K562 (cell line): ENCODE data around the gene LAMA2.

Experiments used
- ETS2 ChIP-seq: IDR thresholded peaks from 2 replicates; pipeline ENCODE4 v1.6.1; 2016; ENCODE audit warnings: borderline replicate concordance, missing genetic modification characterization, mild to moderate bottlenecking, moderate library complexity, missing compliant biosample characterization; ENCODE audit not compliant: poor library complexity, severe bottlenecking
- FOSL1 ChIP-seq: fragments of 200-800 bp; sonication (Bioruptor generic); conservative IDR thresholded peaks from 2 replicates; pipeline ENCODE4 v1.6.1; 2016; ENCODE audit warnings: missing genetic modification characterization, missing compliant biosample characterization
- HCFC1 ChIP-seq: IDR thresholded peaks from 2 replicates; pipeline ENCODE4 v1.6.1; 2012; ENCODE audit warnings: low read depth, low read length, improper control_type of control experiment
- HDAC2 ChIP-seq: fragments of 450-650 bp; IDR thresholded peaks from 2 replicates; pipeline ENCODE4 v1.6.1; 2016; ENCODE audit warnings: mild to moderate bottlenecking
- HDAC8 ChIP-seq: fragments of 450-650 bp; IDR thresholded peaks from 2 replicates; pipeline ENCODE4 v1.6.1; 2016; ENCODE audit warnings: mild to moderate bottlenecking, missing genetic modification characterization, moderate library complexity, missing compliant biosample characterization
- JUND ChIP-seq, 2 experiments: IDR thresholded peaks; 2 replicates in 1 of 2; 3 replicates in 1 of 2; pipeline ENCODE4 v1.6.1; 2011; ENCODE audit warnings: borderline replicate concordance in 2 of 2, low read depth in 2 of 2, low read length in 2 of 2, improper control_type of control experiment in 1 of 2, missing biosample characterization in 1 of 2, missing genetic modification characterization in 1 of 2, missing genetic modification reagents in 1 of 2
- NFIC ChIP-seq: fragments of 450-650 bp; IDR thresholded peaks from 2 replicates; pipeline ENCODE4 v1.6.1; 2017; ENCODE audit warnings: mild to moderate bottlenecking, inconsistent platforms
- RAD21 ChIP-seq, 2 experiments: fragments of 250-450 bp in 1 of 2; fragments of 450-650 bp in 1 of 2; sonication (Bioruptor Pico) in 1 of 2; formaldehyde crosslinking in 1 of 2; IDR thresholded peaks in 1 of 2; conservative IDR thresholded peaks in 1 of 2; 2 replicates each; pipeline versions ENCODE4 v1.4.0 to v1.8.0; 2020 to 2022; ENCODE audit warnings: mild to moderate bottlenecking in 2 of 2, moderate library complexity in 1 of 2
- SIRT6 ChIP-seq: IDR thresholded peaks from one replicate; pipeline ENCODE4 v1.6.1; 2012; ENCODE audit warnings: low read depth, mild to moderate bottlenecking, control low read depth, inconsistent platforms, low read length, moderate library complexity
- SP1 ChIP-seq: sonication (generic); formaldehyde crosslinking; IDR thresholded peaks from 2 replicates; pipeline ENCODE4 v1.8.1; 2022; ENCODE audit warnings: mild to moderate bottlenecking, missing genetic modification reagents
- SRF ChIP-seq, 2 experiments: fragments of 250-450, 450-650 bp in 1 of 2; sonication (Bioruptor Pico) in 1 of 2; sonication (generic) in 1 of 2; formaldehyde crosslinking; IDR thresholded peaks; 2 replicates each; pipeline versions ENCODE4 v1.5.0 to v1.5.1; 2020 to 2022; ENCODE audit warnings: mild to moderate bottlenecking in 1 of 2, missing genetic modification reagents in 1 of 2
- TGIF2 ChIP-seq: sonication (generic); formaldehyde crosslinking; IDR thresholded peaks from 2 replicates; pipeline ENCODE4 v1.8.1; 2022; ENCODE audit warnings: mild to moderate bottlenecking, missing genetic modification reagents, moderate library complexity
- ZBTB33 ChIP-seq: sonication (generic); formaldehyde crosslinking; IDR thresholded peaks from 2 replicates; pipeline ENCODE4 v1.8.1; 2023; ENCODE audit warnings: mild to moderate bottlenecking, missing genetic modification reagents
- ZNF740 ChIP-seq, 3 experiments: fragments of 200-800 bp in 1 of 3; sonication (Bioruptor generic) in 1 of 3; sonication (generic) in 1 of 3; formaldehyde crosslinking in 1 of 3; IDR thresholded peaks; 2 replicates each; pipeline versions ENCODE4 v1.6.1 to v1.8.0; 2016 to 2022; ENCODE audit warnings: mild to moderate bottlenecking in 2 of 3, missing compliant biosample characterization in 2 of 3, missing genetic modification characterization in 2 of 3, missing genetic modification reagents in 1 of 3

DNA sequence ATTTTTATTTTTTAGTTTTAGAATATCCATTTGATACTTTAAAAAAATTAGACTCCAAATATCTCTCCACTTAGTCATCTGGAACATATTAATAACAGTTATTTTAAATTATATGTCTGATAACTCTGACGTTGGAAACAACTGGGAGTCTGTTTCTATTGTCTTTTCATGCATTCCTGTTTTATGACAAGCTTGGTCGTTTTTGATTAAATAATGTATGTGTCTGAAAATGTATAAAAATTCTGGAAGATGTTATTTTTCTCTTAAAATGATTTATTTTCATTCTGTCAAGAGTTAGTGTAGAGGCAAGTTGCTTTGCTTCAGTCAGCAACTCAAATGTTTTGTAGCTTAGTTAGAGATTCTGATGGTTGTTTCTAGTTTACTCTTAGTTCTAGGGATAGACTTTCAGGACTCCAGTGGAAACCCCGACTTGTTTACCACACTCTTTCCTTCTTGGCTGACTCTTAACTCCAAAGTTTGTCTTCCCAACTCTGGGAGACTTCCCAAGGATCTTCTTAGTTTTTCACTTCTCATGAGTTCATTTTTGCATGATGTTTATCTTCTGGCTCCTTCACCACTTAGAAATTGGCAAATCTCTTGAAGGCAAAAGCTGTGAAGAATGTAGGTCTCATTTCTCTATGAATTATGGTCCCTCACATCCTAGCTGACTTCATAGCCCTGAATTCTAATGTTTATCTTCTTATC is 190.9 kb downstream of the LAMA2 start:
- TF ChIP-seq ETS2 (tag) (no peak), SIRT6 (no peak), ZNF740 (CRISPR knock-in tag; IDR thresholded peaks at IDR 0.05) (no peak), ZNF740 (tag; IDR thresholded peaks at IDR 0.05) (no peak), FOSL1 (tag) (no peak), JUND (IDR thresholded peaks at IDR 0.05; ENCODE audit: borderline replicate concordance, low read depth, low read length) (no peak), JUND (tag; IDR thresholded peaks at IDR 0.05; ENCODE audit: borderline replicate concordance, low read depth, low read length) (no peak), HDAC2 (no peak), HDAC8 (tag) (no peak), TGIF2 (CRISPR knock-in tag) (no peak), NFIC (no peak), ZBTB33 (CRISPR knock-in tag) (no peak), RAD21 (CRISPR knock-in tag; conservative IDR thresholded peaks at IDR 0.05 in 1 of 2, IDR thresholded peaks at IDR 0.05 in 1 of 2) (no peak), SRF (CRISPR knock-in tag; IDR thresholded peaks at IDR 0.05) (no peak), HCFC1 (no peak), SP1 (CRISPR knock-in tag) (no peak)
